ENCODE data around the gene POU1F1.

The POU1F1 gene

GRCh38 chr3:87276484-87276883, at the start of gene POU1F1:
Gene POU1F1 (minus strand): TSS chr3:87276584. CDS start chr3:87276462, 122 bp downstream.
- H3K4me3 ChIP-seq (ENCODE audit: low read depth, low read length): no peak within 1 kb of the TSS
- TF ChIP-seq CTCF (IDR thresholded peaks at IDR 0.05; ENCODE audit: borderline replicate concordance, insufficient read depth, low read depth, low read length): no peak

GRCh38 chr3:87324609-87325008, 48.2 kb upstream of the POU1F1 start:
- no peak overlapping the region for H3K4me3 ChIP-seq (ENCODE audit: low read depth, low read length)
- TF ChIP-seq CTCF (IDR thresholded peaks at IDR 0.05; ENCODE audit: borderline replicate concordance, insufficient read depth, low read depth, low read length): no peak

- H3K4me3 ChIP-seq (ENCODE audit: low read depth, low read length): no peak overlapping the region
- TF ChIP-seq CTCF (IDR thresholded peaks at IDR 0.05; ENCODE audit: borderline replicate concordance, insufficient read depth, low read depth, low read length): no peak
Measured at GRCh38 chr3:87320756-87321626, 44.6 kb upstream of the POU1F1 start.

- no peak for TF ChIP-seq CTCF (IDR thresholded peaks at IDR 0.05; ENCODE audit: borderline replicate concordance, insufficient read depth, low read depth, low read length)
Measured at GRCh38 chr3:87318617-87319021, 42.2 kb upstream of the POU1F1 start.

GRCh38 chr3:87317779-87318178, 41.4 kb upstream of the POU1F1 start:
- H3K4me3 ChIP-seq (ENCODE audit: low read depth, low read length): no peak overlapping the region
- no peak for TF ChIP-seq CTCF (IDR thresholded peaks at IDR 0.05; ENCODE audit: borderline replicate concordance, insufficient read depth, low read depth, low read length)

More at GRCh38 chr3:87318617-87319021, 42.2 kb upstream of the POU1F1 start:
- no peak overlapping the region for H3K4me3 ChIP-seq (ENCODE audit: low read depth, low read length)

- no peak overlapping the region for H3K4me3 ChIP-seq (ENCODE audit: low read depth, low read length)
- TF ChIP-seq CTCF (IDR thresholded peaks at IDR 0.05; ENCODE audit: borderline replicate concordance, insufficient read depth, low read depth, low read length): no peak
Measured at GRCh38 chr3:87313641-87314040, 37.3 kb upstream of the POU1F1 start.

GRCh38 chr3:87311309-87311708, 34.9 kb upstream of the POU1F1 start:
- TF ChIP-seq CTCF (IDR thresholded peaks at IDR 0.05; ENCODE audit: borderline replicate concordance, insufficient read depth, low read depth, low read length): no peak
- no peak overlapping the region for H3K4me3 ChIP-seq (ENCODE audit: low read depth, low read length)
